Osteocyte (in vitro differentiated cells): ENCODE measurements around the gene HIF3A. TPM values are rescaled to one million over a fixed set of nuclear protein-coding genes. Genes with fewer than 3 reads are reported as not detected.

Source experiments
- DNase-seq: peaks from one replicate; pipeline ENCODE4 v3.0.0; 2021; ENCODE audit warnings: mixed read lengths; ENCODE audit not compliant: unreplicated experiment; ENCODE audit errors: extremely low spot score
- H3K27ac Mint-ChIP-seq: one replicate; pipeline ENCODE4 v1.8.0; 2021; ENCODE audit warnings: mild to moderate bottlenecking, mixed read lengths; ENCODE audit not compliant: unreplicated experiment
- H3K27me3 Mint-ChIP-seq: one replicate; pipeline ENCODE4 v1.8.0; 2021; ENCODE audit warnings: mixed read lengths; ENCODE audit not compliant: unreplicated experiment
- H3K36me3 Mint-ChIP-seq: one replicate; pipeline ENCODE4 v1.8.0; 2021; ENCODE audit warnings: mixed read lengths; ENCODE audit not compliant: unreplicated experiment
- H3K4me1 Mint-ChIP-seq: one replicate; pipeline ENCODE4 v1.8.0; 2021; ENCODE audit warnings: mixed read lengths; ENCODE audit not compliant: unreplicated experiment
- H3K4me3 Mint-ChIP-seq: one replicate; pipeline ENCODE4 v1.8.0; 2021; ENCODE audit warnings: mild to moderate bottlenecking, moderate library complexity, mixed read lengths; ENCODE audit not compliant: unreplicated experiment
- H3K9me3 Mint-ChIP-seq: one replicate; pipeline ENCODE4 v1.8.0; 2021; ENCODE audit warnings: mixed read lengths; ENCODE audit not compliant: unreplicated experiment
- CTCF ChIP-seq: fragments of 200-600 bp; sonication (generic); IDR thresholded peaks from 2 replicates; pipeline ENCODE4 v1.5.0; 2021; ENCODE audit warnings: antibody characterized with exemption, mild to moderate bottlenecking, moderate library complexity
- total RNA-seq: library from RNA; stranded (reverse); gene quantifications from 2 replicates; pipeline ENCODE4 v1.2.1, GENCODE V29; 2021

The HIF3A gene
- total RNA-seq, 1 donor from 2014 or later, result 101 TPM

- no peak for DNase-seq
- H3K9me3 Mint-ChIP-seq, result no peaks in the 10 kb centered on the region
- TF ChIP-seq CTCF, result no peak
- H3K36me3 Mint-ChIP-seq, result peaks cover 31% of the 10 kb centered on the region
- H3K27me3 Mint-ChIP-seq, result no peaks in the 10 kb centered on the region
- H3K4me3 Mint-ChIP-seq, result no peak overlapping the region
- H3K4me1 Mint-ChIP-seq, result peaks cover 39% of the 10 kb centered on the region
- H3K27ac Mint-ChIP-seq, result peak overlapping the region; percentile 86
Observed at GRCh38 chr19:46378268-46378667, 81.4 kb downstream of the HIF3A start.

- peaks cover 22% of the 10 kb centered on the region for H3K4me1 Mint-ChIP-seq
- H3K36me3 Mint-ChIP-seq, result peaks cover 40% of the 10 kb centered on the region
- no peak for TF ChIP-seq CTCF
- H3K27ac Mint-ChIP-seq, result no peak overlapping the region
- H3K4me3 Mint-ChIP-seq, result no peak overlapping the region
- DNase-seq, result no peak
- no peaks in the 10 kb centered on the region for H3K27me3 Mint-ChIP-seq
- H3K9me3 Mint-ChIP-seq, result no peaks in the 10 kb centered on the region
Observed at GRCh38 chr19:46380690-46381089, 83.8 kb downstream of the HIF3A start.

GRCh38 chr19:46381346-46381745 is 84.5 kb downstream of the HIF3A start:
- Mint-ChIP-seq H3K9me3 (no peaks in the 10 kb centered on the region), H3K27ac (no peak overlapping the region), H3K4me1 (peaks cover 22% of the 10 kb centered on the region), H3K4me3 (no peak overlapping the region), H3K36me3 (peaks cover 33% of the 10 kb centered on the region), H3K27me3 (no peaks in the 10 kb centered on the region)
- DNase-seq, result no peak
- TF ChIP-seq CTCF, result no peak

- Mint-ChIP-seq H3K4me1 (peaks cover 22% of the 10 kb centered on the region), H3K9me3 (no peaks in the 10 kb centered on the region), H3K27me3 (no peaks in the 10 kb centered on the region), H3K27ac (no peak overlapping the region), H3K4me3 (no peak overlapping the region), H3K36me3 (peaks cover 32% of the 10 kb centered on the region)
- DNase-seq, result no peak
- TF ChIP-seq CTCF, result no peak
Observed at GRCh38 chr19:46381756-46382345, 85.0 kb downstream of the HIF3A start.

GRCh38 chr19:46383171-46383815 is 86.5 kb downstream of the HIF3A start:
- Mint-ChIP-seq H3K27me3 (no peaks in the 10 kb centered on the region), H3K4me3 (no peak overlapping the region), H3K27ac (no peak overlapping the region), H3K9me3 (no peaks in the 10 kb centered on the region), H3K36me3 (peaks cover 40% of the 10 kb centered on the region), H3K4me1 (peaks cover 10% of the 10 kb centered on the region)
- no peak for DNase-seq
- no peak for TF ChIP-seq CTCF
